RWPE2 (cell line): ENCODE results near the gene UNC5A.
A peak's percentile ranks its signal among the peaks of the same experiment; 100 is the strongest.

Experiments
- ATAC-seq: fragments of 200-7000 bp; cut with Tn5 transposase; 3 replicates; pipeline ENCODE4 v1.9.1; 2021; ENCODE audit warnings: low read depth
- DNase-seq: peaks from one replicate; pipeline ENCODE4 v3.0.0-alpha.2; 2020; ENCODE audit warnings: low spot score
- H3K27ac ChIP-seq: fragments of 450-650 bp; 2 replicates; pipeline ENCODE4 v1.5.1; 2017; ENCODE audit warnings: mild to moderate bottlenecking; ENCODE audit not compliant: poor library complexity, severe bottlenecking
- H3K27me3 ChIP-seq: fragments of 250-450 bp; sonication (Bioruptor Pico); 2 replicates; pipeline ENCODE4 v1.5.1; 2021; ENCODE audit warnings: mild to moderate bottlenecking, moderate library complexity; ENCODE audit not compliant: insufficient read depth, poor library complexity, severe bottlenecking
- H3K36me3 ChIP-seq: fragments of 250-450 bp; sonication (Bioruptor Pico); 2 replicates; pipeline ENCODE4 v1.5.1; 2020; ENCODE audit warnings: low read depth, mild to moderate bottlenecking, moderate library complexity
- H3K4me1 ChIP-seq: fragments of 250-450 bp; sonication (Bioruptor Pico); 2 replicates; pipeline ENCODE4 v1.5.1; 2021; ENCODE audit warnings: mild to moderate bottlenecking, moderate library complexity; ENCODE audit not compliant: insufficient read depth, poor library complexity, severe bottlenecking
- H3K4me3 ChIP-seq: fragments of 250-450 bp; sonication (Bioruptor Pico); 2 replicates; pipeline ENCODE4 v1.5.1; 2021; ENCODE audit warnings: mild to moderate bottlenecking, moderate library complexity; ENCODE audit not compliant: severe bottlenecking
- H3K9me3 ChIP-seq: fragments of 250-450 bp; sonication (Bioruptor Pico); 2 replicates; pipeline ENCODE4 v1.5.1; 2021; ENCODE audit warnings: mild to moderate bottlenecking, moderate library complexity; ENCODE audit not compliant: severe bottlenecking
- TF ChIP-seq, protein P1 (sequence below): fragments of 450-650 bp; IDR thresholded peaks from one replicate; pipeline ENCODE4 v1.5.1; 2017; ENCODE audit warnings: mild to moderate bottlenecking, moderate library complexity; ENCODE audit not compliant: poor library complexity, severe bottlenecking

UNC5A gene

GRCh38 chr5:176788091-176788490 is 22.3 kb upstream of the UNC5A start:
- peaks cover 12% of the 10 kb centered on the region for H3K4me1 ChIP-seq
- H3K27me3 ChIP-seq: no peaks in the 10 kb centered on the region
- ATAC-seq: no peak
- TF ChIP-seq, protein P1, sequence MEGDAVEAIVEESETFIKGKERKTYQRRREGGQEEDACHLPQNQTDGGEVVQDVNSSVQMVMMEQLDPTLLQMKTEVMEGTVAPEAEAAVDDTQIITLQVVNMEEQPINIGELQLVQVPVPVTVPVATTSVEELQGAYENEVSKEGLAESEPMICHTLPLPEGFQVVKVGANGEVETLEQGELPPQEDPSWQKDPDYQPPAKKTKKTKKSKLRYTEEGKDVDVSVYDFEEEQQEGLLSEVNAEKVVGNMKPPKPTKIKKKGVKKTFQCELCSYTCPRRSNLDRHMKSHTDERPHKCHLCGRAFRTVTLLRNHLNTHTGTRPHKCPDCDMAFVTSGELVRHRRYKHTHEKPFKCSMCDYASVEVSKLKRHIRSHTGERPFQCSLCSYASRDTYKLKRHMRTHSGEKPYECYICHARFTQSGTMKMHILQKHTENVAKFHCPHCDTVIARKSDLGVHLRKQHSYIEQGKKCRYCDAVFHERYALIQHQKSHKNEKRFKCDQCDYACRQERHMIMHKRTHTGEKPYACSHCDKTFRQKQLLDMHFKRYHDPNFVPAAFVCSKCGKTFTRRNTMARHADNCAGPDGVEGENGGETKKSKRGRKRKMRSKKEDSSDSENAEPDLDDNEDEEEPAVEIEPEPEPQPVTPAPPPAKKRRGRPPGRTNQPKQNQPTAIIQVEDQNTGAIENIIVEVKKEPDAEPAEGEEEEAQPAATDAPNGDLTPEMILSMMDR: no peak
- no peaks in the 10 kb centered on the region for H3K36me3 ChIP-seq
- DNase-seq: no peak
- H3K9me3 ChIP-seq: peaks cover 2% of the 10 kb centered on the region
- H3K27ac ChIP-seq: no peak overlapping the region
- no peak overlapping the region for H3K4me3 ChIP-seq

DNA sequence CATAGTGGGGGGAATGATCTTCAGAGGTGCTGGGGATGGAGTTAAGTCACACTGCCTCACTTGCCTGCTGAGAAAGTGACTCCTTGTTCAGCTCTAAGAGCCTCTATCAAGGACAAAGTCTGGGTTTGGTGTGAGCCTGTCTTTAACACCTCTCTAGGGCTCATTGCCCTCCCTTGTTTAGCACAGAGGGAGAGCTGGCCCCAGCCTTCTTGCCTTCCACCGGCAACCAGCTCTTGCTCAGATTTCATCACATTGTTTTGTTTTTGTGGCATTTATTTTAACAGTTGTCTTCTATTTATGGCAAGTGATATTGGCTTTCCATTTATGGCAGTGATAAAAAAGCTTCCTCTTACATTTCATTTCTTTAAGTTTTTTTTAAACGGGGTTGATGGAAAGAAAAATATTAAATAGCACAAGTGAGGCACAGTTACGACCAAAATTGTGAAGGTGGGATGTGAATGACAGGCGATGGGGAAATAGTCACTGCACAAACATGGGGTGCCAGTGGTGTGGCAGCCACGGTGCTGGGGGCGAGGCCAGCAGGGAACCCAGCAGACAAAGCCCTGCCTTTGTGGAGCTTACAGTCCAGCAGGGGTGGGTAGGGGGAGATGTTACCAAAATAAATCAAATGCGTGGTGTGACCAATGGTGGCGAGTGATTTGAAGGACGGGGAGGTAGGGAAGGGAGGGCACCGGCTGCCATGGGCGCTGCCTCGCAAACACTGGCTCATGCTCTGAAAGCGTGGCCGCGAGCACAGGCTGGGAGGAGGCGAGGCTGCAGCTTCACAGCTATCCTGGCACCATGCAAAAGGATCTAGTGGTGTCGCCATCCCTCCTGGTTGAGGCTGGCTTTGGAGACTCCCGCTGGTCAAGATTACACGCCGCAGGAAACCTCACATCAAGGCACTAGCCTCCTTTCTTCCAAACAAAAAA is 21.2 kb upstream of the UNC5A start:
- Histone ChIP-seq H3K9me3 (no peaks in the 10 kb centered on the region), H3K27ac (no peak overlapping the region), H3K36me3 (no peaks in the 10 kb centered on the region), H3K4me3 (no peak overlapping the region), H3K4me1 (peaks cover 6% of the 10 kb centered on the region), H3K27me3 (no peaks in the 10 kb centered on the region)
- ATAC-seq (peak; percentile 23; the same call in 2 of the 3 replicates), DNase-seq (no peak)
- TF ChIP-seq, protein P1: no peak

- Histone ChIP-seq H3K27ac (no peak overlapping the region), H3K27me3 (no peaks in the 10 kb centered on the region), H3K4me3 (no peak overlapping the region), H3K36me3 (no peaks in the 10 kb centered on the region), H3K4me1 (no peaks in the 10 kb centered on the region), H3K9me3 (no peaks in the 10 kb centered on the region)
- ATAC-seq: peak; percentile 30
- TF ChIP-seq, protein P1: peak; percentile 9
- DNase-seq: no peak
Measured at GRCh38 chr5:176789873-176790615, 20.3 kb upstream of the UNC5A start.

GRCh38 chr5:176790941-176791340 is 19.4 kb upstream of the UNC5A start:
- TF ChIP-seq, protein P1: no peak
- Histone ChIP-seq H3K4me3 (no peak overlapping the region), H3K27ac (no peak overlapping the region), H3K9me3 (no peaks in the 10 kb centered on the region), H3K27me3 (no peaks in the 10 kb centered on the region), H3K4me1 (no peaks in the 10 kb centered on the region), H3K36me3 (no peaks in the 10 kb centered on the region)
- ATAC-seq (no peak), DNase-seq (no peak)
